ENCODE measurements around the gene MINPP1.
"Not testable (repeated sequence)": the region's sequence is repeated elsewhere in the genome, so short reads cannot be mapped to it uniquely, and the experiment has no call there.

Gene MINPP1, protein sequence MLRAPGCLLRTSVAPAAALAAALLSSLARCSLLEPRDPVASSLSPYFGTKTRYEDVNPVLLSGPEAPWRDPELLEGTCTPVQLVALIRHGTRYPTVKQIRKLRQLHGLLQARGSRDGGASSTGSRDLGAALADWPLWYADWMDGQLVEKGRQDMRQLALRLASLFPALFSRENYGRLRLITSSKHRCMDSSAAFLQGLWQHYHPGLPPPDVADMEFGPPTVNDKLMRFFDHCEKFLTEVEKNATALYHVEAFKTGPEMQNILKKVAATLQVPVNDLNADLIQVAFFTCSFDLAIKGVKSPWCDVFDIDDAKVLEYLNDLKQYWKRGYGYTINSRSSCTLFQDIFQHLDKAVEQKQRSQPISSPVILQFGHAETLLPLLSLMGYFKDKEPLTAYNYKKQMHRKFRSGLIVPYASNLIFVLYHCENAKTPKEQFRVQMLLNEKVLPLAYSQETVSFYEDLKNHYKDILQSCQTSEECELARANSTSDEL

DNA sequence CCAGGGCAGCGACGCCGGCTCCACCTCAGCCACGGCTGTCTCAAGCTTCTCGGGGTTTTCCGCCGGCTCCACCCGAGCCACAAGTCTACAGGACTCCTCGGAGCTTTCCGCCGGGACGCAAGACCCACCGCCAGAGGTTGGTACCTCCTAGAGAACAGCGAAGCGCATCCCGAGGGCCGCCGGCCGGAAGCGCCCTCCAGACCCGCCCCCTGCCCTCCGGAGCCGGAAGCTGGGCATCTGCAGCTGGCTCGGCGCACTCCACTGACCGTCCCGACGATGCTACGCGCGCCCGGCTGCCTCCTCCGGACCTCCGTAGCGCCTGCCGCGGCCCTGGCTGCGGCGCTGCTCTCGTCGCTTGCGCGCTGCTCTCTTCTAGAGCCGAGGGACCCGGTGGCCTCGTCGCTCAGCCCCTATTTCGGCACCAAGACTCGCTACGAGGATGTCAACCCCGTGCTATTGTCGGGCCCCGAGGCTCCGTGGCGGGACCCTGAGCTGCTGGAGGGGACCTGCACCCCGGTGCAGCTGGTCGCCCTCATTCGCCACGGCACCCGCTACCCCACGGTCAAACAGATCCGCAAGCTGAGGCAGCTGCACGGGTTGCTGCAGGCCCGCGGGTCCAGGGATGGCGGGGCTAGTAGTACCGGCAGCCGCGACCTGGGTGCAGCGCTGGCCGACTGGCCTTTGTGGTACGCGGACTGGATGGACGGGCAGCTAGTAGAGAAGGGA is at the start of gene MINPP1:
Gene MINPP1 (plus strand): TSS at position 254 of the 726 bp plus-strand sequence. CDS start 23 bp downstream, at position 277.
- DNase-seq: peak; percentile 84

DNA sequence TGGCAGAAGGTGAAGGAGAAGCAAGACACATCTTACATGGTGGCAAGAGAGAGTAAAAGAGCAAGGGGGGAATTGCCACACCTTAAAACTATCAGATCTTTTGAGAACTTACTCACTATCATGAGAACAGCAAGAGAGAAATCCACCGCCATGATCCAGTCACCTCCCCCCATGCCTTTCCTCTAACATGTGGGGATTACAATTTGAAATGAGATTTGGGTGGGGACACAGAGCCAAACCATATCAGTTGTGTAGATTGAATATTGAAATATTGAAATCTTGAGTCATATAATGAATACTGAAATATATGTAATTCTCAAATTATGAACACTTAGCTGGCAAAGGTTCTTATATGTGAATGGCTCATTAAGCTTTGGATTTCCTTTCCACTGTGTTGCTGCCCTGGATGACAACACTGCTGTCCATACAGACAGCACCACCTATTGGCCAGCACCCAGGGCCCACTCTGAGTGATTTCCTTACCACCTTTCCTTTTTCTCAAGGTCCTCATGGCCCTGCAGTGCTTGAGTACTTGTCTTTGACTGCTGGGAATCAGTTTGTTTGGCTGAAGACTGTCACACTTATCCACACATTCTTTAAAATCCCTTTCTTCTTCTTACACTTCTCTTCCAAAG is 48.0 kb upstream of the MINPP1 start:
- DNase-seq: not testable (repeated sequence)

DNA sequence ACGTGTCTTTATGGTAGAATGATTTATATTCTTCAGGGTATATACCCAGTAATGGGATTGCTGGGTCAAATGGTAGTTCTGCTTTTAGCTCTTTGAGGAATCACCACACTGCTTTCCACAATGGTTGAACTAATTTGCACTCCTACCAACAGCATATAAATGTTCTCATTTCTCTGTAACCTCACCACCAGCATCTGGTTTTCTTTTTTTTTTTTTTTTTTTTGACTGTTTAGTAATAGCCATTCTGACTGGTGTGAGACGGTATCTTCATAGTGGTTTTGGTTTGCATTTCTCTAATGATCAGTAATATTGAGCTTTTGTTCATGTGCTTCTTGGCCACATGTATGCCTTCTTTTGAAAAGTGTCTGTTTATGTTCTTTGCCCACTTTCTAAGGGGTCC is 42.9 kb upstream of the MINPP1 start:
- not testable (repeated sequence) for DNase-seq

DNA sequence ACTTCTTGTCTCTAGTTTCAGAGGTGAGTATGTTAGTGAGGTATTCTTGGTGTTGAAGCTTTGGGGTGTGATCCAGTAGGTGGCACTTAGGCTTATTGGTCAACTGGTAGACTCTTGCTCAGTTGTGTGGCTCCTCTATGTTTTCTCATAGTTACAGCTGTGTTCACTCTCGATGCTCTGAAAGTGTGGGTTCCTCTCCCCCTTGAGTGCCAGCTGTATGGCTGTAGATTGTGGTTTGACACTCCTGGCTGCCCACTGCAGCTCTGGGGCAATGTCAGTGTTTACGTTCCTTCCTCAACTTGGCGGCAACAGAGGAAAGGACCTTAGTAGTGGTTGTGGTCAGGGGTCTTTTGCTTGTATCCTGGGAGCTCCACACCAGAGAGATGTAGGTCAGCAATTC is 37.8 kb upstream of the MINPP1 start:
- not testable (repeated sequence) for DNase-seq

DNA sequence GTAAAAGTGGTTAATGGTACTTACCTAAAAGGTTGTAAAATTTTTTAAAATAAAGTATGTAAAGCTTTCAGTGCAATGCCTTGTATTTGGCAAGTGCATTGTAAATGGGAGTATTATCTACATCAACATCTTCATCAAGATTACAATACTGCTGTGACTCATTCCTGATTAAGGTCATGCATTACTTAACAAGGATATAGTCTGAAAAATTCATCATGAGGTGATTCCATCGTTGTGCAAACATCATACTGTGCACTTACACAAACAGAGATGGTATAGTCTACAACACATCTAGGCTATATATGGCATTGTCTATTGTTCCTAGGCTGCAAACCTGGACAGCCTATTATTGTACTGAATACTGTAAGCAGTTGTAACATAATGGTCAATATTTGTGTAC is 16.0 kb upstream of the MINPP1 start:
- DNase-seq: not testable (repeated sequence)

DNA sequence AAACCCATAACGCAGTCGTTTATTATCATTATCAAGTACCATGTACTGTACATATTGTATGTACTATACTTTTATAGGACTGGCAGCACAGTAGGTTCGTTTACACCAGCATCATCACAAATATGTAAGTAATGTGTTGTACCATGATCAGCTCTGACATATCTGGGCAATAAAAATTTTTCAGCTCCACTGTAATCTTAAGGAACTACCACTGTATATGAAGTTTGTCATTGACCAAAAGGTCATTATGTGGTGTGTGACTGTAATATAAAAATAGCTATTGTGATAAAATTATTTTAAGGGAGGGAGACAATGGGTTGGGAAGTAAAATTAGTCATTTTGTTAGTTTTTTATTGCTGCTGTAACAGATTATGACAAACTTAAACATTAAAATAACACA is 14.4 kb upstream of the MINPP1 start:
- DNase-seq: not testable (repeated sequence)

DNA sequence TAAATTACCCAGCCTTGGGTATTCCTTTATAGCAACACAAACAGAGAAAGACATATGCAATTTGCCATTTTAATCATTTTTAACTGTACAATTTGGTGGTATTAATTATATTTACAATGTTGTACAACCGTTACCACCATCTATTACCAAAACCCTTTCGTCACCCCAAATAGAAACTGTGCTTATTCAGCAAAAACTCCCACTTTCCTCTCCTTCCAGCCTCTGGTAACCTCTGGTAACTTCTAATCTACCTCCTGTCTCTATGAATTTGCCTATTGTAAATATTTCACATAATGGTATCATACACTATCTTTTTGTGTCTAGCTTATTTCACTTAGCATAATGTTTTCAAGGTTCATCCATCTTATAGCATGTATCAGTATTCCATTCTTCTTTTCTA is 12.2 kb upstream of the MINPP1 start:
- not testable (repeated sequence) for DNase-seq

DNA sequence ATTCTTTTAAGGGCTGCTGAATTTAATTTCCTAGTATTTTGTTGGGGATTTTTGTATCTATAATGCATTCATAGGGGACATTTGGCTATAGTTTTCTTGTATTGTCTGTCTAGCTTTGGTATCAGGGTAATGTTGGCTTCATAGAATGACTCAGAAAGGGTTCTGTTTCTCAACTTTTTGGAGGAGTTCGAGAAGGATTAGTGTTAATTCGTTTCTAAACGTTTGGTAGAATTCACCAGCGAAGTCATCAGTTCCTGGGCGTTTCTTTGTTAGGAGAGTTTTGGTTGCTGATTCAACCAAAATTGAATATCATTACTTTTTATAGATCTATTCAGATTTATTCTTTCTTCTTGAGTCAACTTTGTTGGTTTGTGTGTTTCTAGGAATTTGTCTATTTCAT is 9.2 kb upstream of the MINPP1 start:
- not testable (repeated sequence) for DNase-seq

DNA sequence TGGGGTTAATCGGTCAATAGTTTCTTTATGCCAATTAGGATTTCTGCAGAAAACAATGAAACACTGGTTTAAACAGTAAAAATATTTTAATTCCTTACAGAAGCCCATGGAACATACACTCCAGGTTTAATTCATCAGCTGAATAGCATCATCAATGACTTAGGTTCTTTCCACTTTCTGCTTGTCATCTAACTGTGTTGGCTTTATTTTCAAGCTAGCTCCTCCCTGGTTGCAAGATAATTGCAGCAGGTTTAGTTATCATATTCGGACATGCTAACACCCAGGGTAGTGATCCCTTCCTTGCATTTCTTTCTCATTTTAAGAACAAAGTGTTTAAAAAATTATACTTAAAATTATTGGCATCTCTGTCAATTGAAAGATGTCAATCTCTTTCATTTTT is 7.3 kb upstream of the MINPP1 start:
- DNase-seq: not testable (repeated sequence)

DNA sequence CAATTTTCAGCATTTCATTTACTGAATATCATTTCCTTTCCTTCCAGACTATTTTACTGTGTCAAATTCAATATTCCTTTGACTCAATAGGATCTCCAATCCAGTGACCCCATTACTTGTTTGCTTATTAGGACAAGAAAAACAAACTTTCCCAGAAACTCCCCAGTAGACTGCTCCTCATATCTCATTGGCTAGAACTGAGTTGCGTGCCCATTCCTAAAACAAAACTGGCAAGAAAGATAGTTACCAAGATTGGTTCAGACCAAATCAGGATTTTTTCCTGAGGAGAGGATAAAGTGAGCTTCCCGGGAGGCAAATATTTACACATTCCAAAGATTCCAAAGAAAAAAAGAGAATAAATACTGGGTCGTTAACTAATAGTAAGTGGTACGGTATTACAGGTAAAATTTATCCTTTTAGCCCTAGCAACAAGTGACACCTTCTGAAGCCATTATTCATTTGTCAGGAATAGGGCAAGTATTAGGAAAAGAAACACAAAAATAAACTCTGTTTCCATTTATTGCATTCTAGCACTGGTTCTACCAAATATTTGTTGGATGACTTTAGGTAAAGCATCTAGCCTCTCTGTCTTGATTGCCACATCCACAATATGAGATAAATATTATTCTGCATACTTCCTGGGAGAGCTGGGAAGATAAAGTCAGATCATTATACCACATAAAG is 6.4 kb upstream of the MINPP1 start:
- not testable (repeated sequence) for DNase-seq

DNA sequence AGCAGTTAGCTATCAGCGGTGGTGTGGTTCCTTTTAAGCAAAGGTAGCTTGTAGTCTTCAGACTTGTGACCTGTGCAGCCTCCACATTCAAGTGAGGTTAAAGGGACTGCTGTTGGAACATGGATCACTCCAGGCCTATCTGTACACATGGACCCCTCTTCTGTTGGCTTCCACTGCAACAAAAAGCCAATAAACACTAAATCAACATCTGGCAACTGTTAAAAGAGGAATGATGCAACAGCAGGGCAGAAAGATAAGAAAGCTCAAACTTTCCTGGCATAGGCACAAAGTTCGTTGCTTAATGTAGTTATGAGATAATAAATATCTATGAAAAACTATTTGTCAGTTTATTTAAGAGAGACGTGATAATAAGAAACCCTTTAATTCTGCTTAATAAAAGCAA is 4.0 kb upstream of the MINPP1 start:
- no peak for DNase-seq

DNA sequence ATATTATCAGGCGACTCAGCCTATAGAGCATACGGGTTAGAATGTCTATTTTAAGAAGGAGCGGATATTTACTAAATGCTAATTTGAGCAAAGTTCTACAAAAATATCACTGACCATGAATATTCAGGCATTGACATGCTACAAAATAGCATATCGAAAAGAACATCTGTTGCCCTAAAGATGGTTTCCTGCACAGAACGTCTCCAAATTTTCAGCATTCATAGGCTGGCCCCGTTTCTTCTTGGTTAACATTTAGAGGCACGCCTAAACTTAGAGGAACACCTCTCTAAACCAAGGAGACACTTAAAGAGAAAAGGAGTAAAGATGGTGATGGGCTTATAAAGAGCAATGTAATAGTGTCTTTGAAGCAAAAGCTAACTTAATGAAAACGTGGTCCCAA is 1.3 kb upstream of the MINPP1 start:
- no peak for DNase-seq

DNA sequence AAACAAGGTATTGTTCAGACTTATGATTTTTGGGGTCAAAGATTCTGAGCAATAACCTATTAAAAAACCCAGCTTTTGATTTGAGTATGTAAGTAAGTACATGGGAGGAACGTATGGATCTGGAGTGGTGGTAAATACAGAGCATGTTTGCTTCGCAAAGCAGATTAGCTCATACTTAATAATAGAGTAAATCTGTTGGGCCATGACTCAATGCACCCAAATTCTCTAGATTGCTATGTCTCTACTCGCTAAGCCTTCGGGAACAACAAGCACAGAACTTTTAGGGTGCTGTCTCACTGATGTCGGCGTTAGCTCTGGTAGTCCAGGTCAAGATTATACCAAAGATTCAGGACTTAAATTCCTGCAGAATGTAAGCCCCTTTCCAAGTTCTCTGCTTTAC is 807 bp upstream of the MINPP1 start:
- DNase-seq: no peak

DNA sequence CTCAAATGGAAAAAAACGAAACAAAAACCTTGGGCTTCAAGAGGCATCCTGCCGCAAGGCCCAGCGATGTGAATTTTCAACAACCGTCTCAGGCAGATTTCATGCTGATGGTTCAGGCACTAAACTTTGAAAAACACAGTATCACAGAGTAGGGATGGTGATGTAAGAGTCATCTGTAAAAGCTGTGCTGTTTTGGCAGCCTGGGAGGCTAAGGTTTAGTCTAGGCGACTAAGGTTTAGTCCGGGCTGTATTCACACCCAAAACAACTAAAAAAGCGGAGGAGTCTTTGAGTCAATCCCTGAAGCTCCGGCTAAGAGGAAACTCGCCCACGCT is 420 bp upstream of the MINPP1 start:
- DNase-seq: no peak

DNA sequence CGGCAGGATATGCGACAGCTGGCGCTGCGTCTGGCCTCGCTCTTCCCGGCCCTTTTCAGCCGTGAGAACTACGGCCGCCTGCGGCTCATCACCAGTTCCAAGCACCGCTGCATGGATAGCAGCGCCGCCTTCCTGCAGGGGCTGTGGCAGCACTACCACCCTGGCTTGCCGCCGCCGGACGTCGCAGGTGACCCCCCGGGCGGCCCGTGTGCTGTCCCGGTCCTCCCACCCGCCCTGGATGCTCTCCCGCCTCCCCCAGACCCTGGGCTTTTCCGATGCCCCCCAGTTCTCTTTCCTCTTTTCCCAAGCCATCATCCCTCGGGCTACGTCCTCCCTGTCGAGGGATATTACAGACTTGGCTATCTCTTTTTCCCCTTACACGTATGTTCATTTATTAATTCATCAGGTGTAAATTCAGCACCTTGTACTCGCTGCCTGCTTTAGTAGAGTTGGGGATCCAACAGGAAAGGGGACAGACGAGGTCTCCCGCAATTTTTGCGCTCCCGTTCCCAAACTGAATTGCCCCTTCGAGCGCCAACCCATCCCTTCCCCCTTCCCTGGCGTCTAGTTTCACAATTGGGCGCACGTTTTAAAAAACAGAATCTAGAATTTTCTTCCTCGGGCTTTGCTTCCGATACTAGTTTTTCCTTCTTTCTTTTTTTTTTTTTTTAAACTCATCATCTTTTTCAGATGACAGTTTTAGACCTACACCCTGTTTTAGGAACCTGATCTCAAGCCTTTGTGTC is 846 bp downstream of the MINPP1 start:
- DNase-seq: peak; percentile 7

DNA sequence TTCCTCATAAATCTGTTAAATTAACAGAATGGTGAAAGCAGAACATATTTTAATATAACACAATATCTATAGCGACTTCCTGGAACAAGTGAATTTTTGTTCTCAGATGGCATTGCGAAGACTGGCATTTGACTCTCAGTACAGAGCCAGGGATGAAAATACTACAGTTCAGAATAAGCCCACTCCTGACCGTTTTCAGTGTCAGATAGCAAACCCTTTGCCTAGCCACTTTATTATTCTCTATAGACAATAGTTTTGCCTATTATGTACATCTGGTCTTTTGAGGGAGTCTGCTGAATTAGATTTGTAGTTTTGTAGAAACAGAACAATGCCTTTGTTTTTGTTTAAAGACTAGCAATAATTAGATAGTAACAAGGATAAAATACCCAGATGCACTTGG is 2.3 kb downstream of the MINPP1 start:
- DNase-seq: no peak

DNA sequence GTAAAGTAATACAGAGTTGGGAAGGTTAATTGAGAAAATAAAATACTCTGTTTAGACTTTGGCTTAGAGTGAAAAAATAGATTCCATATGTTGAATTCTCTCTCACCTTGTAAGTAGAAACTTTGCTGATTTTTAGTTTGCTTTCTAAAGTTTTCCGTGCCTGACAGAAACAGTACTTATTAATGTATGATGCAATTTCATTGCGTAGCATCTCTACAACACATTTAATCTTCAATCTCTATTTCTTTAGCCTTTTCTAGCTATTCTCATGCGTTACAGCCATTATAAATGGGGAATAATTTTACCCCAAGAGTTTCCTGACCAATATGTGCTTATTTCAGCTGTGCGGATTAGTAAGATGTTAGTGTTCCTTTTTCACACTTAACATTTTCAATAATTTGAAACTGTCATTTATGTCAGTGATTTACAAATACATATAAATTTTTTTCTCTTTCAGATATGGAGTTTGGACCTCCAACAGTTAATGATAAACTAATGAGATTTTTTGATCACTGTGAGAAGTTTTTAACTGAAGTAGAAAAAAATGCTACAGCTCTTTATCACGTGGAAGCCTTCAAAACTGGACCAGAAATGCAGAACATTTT is 3.3 kb downstream of the MINPP1 start:
- no peak for DNase-seq

DNA sequence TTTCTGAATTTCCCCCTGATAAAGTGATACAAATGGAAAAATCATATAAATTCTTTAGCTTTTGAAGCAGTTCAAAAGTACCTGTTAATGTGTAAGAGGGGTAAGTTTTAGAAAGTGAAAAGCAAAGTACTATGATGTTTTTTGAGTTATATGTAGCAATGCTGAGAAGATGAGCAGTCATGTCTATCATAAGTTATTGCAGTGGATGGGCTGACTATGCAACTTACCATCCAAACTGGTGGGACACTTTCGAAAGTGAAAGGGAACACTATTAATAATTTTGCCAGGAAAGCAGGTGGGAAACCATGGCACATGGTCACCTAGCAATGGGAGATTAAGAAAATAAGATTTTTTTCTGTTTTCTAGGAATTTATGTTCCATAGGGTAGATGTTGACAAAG is 4.1 kb downstream of the MINPP1 start:
- DNase-seq: no peak

DNA sequence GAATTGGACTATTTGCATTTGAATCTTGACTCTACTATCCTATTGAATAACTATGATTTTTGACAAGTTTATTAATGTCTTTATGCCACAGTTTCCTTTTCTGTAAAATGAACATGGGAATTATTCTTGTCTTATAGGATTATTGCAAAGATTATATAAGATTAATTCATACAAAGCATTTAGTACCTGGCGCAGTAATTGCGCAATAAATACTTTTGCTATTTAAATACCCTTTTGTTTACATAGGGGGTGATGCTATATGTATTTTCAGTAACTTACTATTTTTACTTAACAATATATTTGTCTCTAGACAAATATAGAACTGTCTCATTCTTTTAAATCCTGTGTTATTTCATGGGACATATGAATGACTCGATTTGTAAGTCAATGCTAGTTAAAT is 5.3 kb downstream of the MINPP1 start:
- DNase-seq: no peak

DNA sequence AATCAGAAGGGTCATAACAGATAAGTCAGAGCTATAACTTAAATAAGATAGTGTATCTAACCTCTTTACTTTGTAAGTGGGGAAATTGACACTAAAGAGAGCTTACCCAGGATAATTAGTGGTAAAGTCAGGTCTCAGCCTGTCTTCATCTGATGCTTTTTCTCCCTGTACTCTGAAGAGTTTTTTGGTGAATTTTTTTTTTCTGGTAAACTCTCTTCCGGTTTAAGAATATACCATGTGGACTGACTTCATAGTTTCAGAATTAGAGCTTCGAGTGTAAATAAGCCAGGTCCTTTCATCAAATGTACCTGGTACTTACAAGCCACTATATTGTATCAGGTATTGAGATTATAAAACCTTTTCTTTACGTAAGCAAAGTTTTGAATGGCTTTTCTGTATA is 6.8 kb downstream of the MINPP1 start:
- no peak for DNase-seq

DNA sequence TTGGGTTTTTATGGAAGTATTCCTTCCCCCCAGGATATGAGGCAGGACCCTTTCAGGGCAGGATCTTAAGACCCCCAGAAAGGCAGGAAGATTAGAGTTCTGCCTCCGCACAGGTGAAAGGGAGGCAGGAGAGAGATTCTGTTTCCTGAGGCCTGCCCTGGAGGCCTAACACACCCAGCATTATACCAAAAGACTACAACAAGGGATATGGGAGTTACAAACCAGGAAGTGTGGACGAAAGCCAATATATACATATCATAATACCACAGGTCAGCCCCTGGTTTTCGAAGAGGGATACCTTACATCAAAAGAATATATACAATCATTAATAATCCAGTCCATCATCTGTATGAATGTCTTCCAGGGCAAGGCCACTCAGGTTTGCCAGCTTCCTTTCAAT is 14.2 kb downstream of the MINPP1 start:
- no peak for DNase-seq

DNA sequence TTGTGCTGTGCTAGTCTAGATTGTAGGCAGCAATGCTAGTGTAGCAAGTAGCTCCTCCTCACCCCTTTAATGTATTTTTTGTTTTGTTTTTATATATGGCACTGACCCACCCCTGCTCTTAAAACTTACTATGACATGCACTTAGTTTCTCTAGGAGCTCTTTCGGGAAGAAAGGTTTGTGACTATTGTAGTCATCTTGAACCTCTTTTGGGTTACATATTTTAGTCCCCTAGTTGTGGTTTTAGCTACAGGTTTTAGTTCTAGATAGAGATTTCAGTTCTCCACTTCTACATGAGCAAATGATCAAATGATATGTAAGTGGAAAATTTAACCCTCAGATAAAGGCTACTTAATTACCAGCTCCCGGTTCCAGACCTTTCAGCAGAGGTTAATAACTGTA is 14.9 kb downstream of the MINPP1 start:
- DNase-seq: no peak

All from T1000 (cell line).